ENCODE measurements around the gene SEMA6A. TPM values are rescaled to one million over a fixed set of nuclear protein-coding genes. Genes with fewer than 3 reads are reported as not detected.
A peak's percentile ranks its signal among the peaks of the same experiment; 100 is the strongest.

Gene SEMA6A
- 54.0 TPM for total RNA-seq
- 6.6 TPM for polyA plus RNA-seq

- H3K27ac ChIP-seq (ENCODE audit: low read depth) = no peak within 1 kb of the TSS
- peak within 1 kb of the TSS; percentile 50 for H3K4me3 ChIP-seq (ENCODE audit: low read depth, low read length)
- H3K4me1 ChIP-seq (ENCODE audit: insufficient read depth) = no peaks in the 10 kb centered on the region
- DNase-seq (ENCODE audit: extremely low spot score) = peak; percentile 88
- WGBS = under 1% methylated on average over 66 of the region's 66 CpGs
- H3K36me3 ChIP-seq (ENCODE audit: insufficient read depth) = no peaks in the 10 kb centered on the region
These were observed at the start of gene SEMA6A for GRCh38 chr5:116574367-116575325. TSS of gene SEMA6A (minus strand) at chr5:116574823. CDS start at chr5:116504944, 69,879 bp downstream.

- DNase-seq (ENCODE audit: extremely low spot score) = no peak
- Histone ChIP-seq H3K4me1 (ENCODE audit: insufficient read depth) (no peaks in the 10 kb centered on the region), H3K27ac (ENCODE audit: low read depth) (no peak overlapping the region), H3K4me3 (ENCODE audit: low read depth, low read length) (no peak overlapping the region), H3K36me3 (ENCODE audit: insufficient read depth) (no peaks in the 10 kb centered on the region)
- 85% methylated on average over 7 of the region's 7 CpGs for WGBS
These were observed 47.9 kb upstream of the SEMA6A start for GRCh38 chr5:116622375-116623050.

- Histone ChIP-seq H3K36me3 (ENCODE audit: insufficient read depth) (no peaks in the 10 kb centered on the region), H3K4me1 (ENCODE audit: insufficient read depth) (no peaks in the 10 kb centered on the region), H3K27ac (ENCODE audit: low read depth) (no peak overlapping the region), H3K4me3 (ENCODE audit: low read depth, low read length) (no peak overlapping the region)
- DNase-seq (ENCODE audit: extremely low spot score) = no peak
- 97% methylated on average over 2 of the region's 2 CpGs for WGBS
These were observed 47.0 kb upstream of the SEMA6A start for GRCh38 chr5:116621599-116621998.

GRCh38 chr5:116616876-116617275, 42.3 kb upstream of the SEMA6A start:
- no peak overlapping the region for H3K4me3 ChIP-seq (ENCODE audit: low read depth, low read length)
- no peaks in the 10 kb centered on the region for H3K36me3 ChIP-seq (ENCODE audit: insufficient read depth)
- no peak overlapping the region for H3K27ac ChIP-seq (ENCODE audit: low read depth)
- no peak for DNase-seq (ENCODE audit: extremely low spot score)
- WGBS = 95% methylated on average over 1 of the region's 1 CpG
- no peaks in the 10 kb centered on the region for H3K4me1 ChIP-seq (ENCODE audit: insufficient read depth)

GRCh38 chr5:116614603-116614920, 39.9 kb upstream of the SEMA6A start:
- 82% methylated on average over 5 of the region's 5 CpGs for WGBS
- DNase-seq (ENCODE audit: extremely low spot score) = no peak
- H3K27ac ChIP-seq (ENCODE audit: low read depth) = no peak overlapping the region
- H3K4me3 ChIP-seq (ENCODE audit: low read depth, low read length) = no peak overlapping the region
- no peaks in the 10 kb centered on the region for H3K4me1 ChIP-seq (ENCODE audit: insufficient read depth)
- no peaks in the 10 kb centered on the region for H3K36me3 ChIP-seq (ENCODE audit: insufficient read depth)

GRCh38 chr5:116613445-116613844, 38.8 kb upstream of the SEMA6A start:
- no peaks in the 10 kb centered on the region for H3K36me3 ChIP-seq (ENCODE audit: insufficient read depth)
- DNase-seq (ENCODE audit: extremely low spot score) = no peak
- no peak overlapping the region for H3K4me3 ChIP-seq (ENCODE audit: low read depth, low read length)
- 78% methylated on average over 1 of the region's 1 CpG for WGBS
- no peaks in the 10 kb centered on the region for H3K4me1 ChIP-seq (ENCODE audit: insufficient read depth)
- no peak overlapping the region for H3K27ac ChIP-seq (ENCODE audit: low read depth)

- no peaks in the 10 kb centered on the region for H3K4me1 ChIP-seq (ENCODE audit: insufficient read depth)
- H3K36me3 ChIP-seq (ENCODE audit: insufficient read depth) = no peaks in the 10 kb centered on the region
- 88% methylated on average over 5 of the region's 5 CpGs for WGBS
- no peak overlapping the region for H3K4me3 ChIP-seq (ENCODE audit: low read depth, low read length)
- no peak for DNase-seq (ENCODE audit: extremely low spot score)
- H3K27ac ChIP-seq (ENCODE audit: low read depth) = no peak overlapping the region
These were observed 37.8 kb upstream of the SEMA6A start for GRCh38 chr5:116612431-116612830.

- H3K27ac ChIP-seq (ENCODE audit: low read depth) = no peak overlapping the region
- no peak overlapping the region for H3K4me3 ChIP-seq (ENCODE audit: low read depth, low read length)
- no peaks in the 10 kb centered on the region for H3K4me1 ChIP-seq (ENCODE audit: insufficient read depth)
- H3K36me3 ChIP-seq (ENCODE audit: insufficient read depth) = no peaks in the 10 kb centered on the region
- no peak for DNase-seq (ENCODE audit: extremely low spot score)
- 42% methylated on average over 4 of the region's 4 CpGs for WGBS
These were observed 30.9 kb upstream of the SEMA6A start for GRCh38 chr5:116605310-116606070.

- no peak overlapping the region for H3K4me3 ChIP-seq (ENCODE audit: low read depth, low read length)
- WGBS = 68% methylated on average over 4 of the region's 4 CpGs
- H3K36me3 ChIP-seq (ENCODE audit: insufficient read depth) = no peaks in the 10 kb centered on the region
- no peak for DNase-seq (ENCODE audit: extremely low spot score)
- H3K27ac ChIP-seq (ENCODE audit: low read depth) = no peak overlapping the region
- no peaks in the 10 kb centered on the region for H3K4me1 ChIP-seq (ENCODE audit: insufficient read depth)
These were observed 30.2 kb upstream of the SEMA6A start for GRCh38 chr5:116604805-116605204.

GRCh38 chr5:116600876-116601275, 26.3 kb upstream of the SEMA6A start:
- no peak overlapping the region for H3K27ac ChIP-seq (ENCODE audit: low read depth)
- WGBS = 34% methylated on average over 3 of the region's 3 CpGs
- DNase-seq (ENCODE audit: extremely low spot score) = no peak
- H3K4me1 ChIP-seq (ENCODE audit: insufficient read depth) = no peaks in the 10 kb centered on the region
- no peaks in the 10 kb centered on the region for H3K36me3 ChIP-seq (ENCODE audit: insufficient read depth)
- H3K4me3 ChIP-seq (ENCODE audit: low read depth, low read length) = no peak overlapping the region

- DNase-seq (ENCODE audit: extremely low spot score) = no peak
- H3K4me3 ChIP-seq (ENCODE audit: low read depth, low read length) = no peak overlapping the region
- no peak overlapping the region for H3K27ac ChIP-seq (ENCODE audit: low read depth)
- H3K4me1 ChIP-seq (ENCODE audit: insufficient read depth) = no peaks in the 10 kb centered on the region
- H3K36me3 ChIP-seq (ENCODE audit: insufficient read depth) = no peaks in the 10 kb centered on the region
- WGBS = 92% methylated on average over 1 of the region's 1 CpG
These were observed 24.3 kb upstream of the SEMA6A start for GRCh38 chr5:116598911-116599310.

- Histone ChIP-seq H3K4me3 (ENCODE audit: low read depth, low read length) (no peak overlapping the region), H3K4me1 (ENCODE audit: insufficient read depth) (no peaks in the 10 kb centered on the region), H3K27ac (ENCODE audit: low read depth) (no peak overlapping the region), H3K36me3 (ENCODE audit: insufficient read depth) (no peaks in the 10 kb centered on the region)
- DNase-seq (ENCODE audit: extremely low spot score) = no peak
- WGBS = 60% methylated on average over 3 of the region's 3 CpGs
These were observed 20.9 kb upstream of the SEMA6A start for GRCh38 chr5:116595498-116595897.

GRCh38 chr5:116593340-116593739, 18.7 kb upstream of the SEMA6A start:
- no peak for DNase-seq (ENCODE audit: extremely low spot score)
- H3K36me3 ChIP-seq (ENCODE audit: insufficient read depth) = no peaks in the 10 kb centered on the region
- WGBS = 93% methylated on average over 5 of the region's 5 CpGs
- no peaks in the 10 kb centered on the region for H3K4me1 ChIP-seq (ENCODE audit: insufficient read depth)
- H3K27ac ChIP-seq (ENCODE audit: low read depth) = no peak overlapping the region
- H3K4me3 ChIP-seq (ENCODE audit: low read depth, low read length) = no peak overlapping the region
